HTR-8/SVneo (cell line): ENCODE results near the gene TELO2.

ENCODE experiments used
- DNase-seq: peaks from one replicate; pipeline ENCODE4 v3.0.0; 2011; ENCODE audit warnings: low spot score, mixed read lengths; ENCODE audit not compliant: insufficient read length
- FAIRE-seq: peaks from 2 replicates; lab custom pipeline; 2011; peaks lifted over from hg19 to GRCh38; lab: Jason Lieb, UNC

TELO2 gene

DNA sequence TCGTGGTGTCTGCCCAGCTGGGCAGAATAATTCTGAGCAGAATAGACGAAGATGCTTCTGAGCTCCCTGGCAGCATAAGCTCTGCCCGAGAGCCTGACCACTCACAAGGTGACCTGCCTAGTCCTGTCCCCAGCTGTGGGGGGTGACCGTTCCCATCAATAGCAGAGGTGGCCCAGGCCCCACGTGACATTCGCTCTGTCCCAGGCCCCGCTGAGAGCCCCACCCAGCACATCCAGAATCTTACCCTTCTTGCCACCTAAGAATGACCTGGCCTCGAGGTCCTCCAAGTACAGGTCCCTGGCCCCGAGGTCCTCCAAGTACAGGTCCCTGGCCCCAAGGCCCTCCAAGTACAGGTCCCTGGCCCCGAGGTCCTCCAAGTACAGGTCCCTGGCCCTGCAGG is 39.6 kb downstream of the TELO2 start:
- DNase-seq (no peak), FAIRE-seq (no peak)

DNA sequence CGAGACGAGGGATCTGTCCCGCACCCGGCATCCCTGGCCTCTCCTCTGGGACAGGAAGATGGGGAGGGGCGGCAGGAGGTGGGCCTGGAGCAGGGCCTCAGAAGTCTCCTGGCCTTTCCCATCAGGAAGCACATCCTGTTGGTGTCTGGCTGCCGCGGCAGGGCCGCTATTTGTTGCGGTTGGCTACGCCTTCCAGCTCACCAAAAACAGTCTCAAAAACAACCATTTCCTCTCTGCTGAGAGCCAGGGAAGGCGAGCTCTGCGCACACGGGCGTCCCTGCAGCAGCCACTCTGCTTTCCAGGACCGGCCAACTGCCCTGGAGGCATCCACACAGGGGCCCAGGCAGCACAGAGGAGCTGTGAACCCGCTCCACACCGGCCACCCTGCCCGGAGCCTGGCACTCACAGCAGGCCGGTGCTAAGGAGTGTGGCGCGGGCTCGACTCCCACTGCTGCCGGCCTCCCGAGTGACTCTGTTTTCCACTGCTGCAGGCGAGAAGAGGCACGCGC is 40.3 kb downstream of the TELO2 start, which contains the start of gene TMEM204:
TSS of gene TMEM204 (plus strand) at position 224 of the 509 bp plus-strand sequence. CDS start 610 bp downstream, outside the sequence.
- no peak for FAIRE-seq
- DNase-seq: no peak

DNA sequence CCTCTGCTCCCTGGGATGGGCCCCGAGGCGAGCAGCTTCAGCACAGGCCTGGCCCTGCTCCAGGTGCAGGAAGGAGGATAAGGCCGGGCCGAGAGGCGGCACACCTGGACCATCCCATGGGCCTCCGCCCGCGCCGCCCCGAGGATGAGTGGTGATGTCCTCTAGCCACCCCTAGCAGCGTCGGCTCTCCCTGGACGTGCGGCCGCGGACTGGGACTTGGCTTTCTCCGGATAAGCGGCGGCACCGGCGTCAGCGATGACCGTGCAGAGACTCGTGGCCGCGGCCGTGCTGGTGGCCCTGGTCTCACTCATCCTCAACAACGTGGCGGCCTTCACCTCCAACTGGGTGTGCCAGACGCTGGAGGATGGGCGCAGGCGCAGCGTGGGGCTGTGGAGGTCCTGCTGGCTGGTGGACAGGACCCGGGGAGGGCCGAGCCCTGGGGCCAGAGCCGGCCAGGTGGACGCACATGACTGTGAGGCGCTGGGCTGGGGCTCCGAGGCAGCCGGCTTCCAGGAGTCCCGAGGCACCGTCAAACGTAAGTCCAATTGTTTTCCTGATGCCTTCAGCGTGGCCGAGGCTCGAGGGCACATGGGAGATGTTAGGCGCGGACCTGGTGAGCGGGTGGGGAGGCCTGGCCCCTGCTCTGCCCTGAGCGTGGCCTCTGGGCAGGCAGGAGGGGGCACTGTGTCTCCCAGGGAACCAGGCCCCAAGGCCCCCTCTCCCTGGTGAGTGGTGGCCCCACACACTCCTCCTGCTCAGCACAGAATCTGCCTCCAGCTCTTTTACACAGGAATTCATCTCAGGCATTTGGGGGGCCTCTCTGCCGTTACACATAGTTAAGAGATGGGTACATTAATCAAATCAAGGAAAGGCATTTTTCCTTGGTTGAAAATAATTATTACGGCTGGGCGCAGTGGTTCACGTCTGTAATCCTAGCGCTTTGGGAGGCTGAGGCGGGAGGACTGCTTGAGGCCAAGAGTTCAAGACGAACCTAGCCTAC is 41.2 kb downstream of the TELO2 start:
- no peak for DNase-seq
- no peak for FAIRE-seq

DNA sequence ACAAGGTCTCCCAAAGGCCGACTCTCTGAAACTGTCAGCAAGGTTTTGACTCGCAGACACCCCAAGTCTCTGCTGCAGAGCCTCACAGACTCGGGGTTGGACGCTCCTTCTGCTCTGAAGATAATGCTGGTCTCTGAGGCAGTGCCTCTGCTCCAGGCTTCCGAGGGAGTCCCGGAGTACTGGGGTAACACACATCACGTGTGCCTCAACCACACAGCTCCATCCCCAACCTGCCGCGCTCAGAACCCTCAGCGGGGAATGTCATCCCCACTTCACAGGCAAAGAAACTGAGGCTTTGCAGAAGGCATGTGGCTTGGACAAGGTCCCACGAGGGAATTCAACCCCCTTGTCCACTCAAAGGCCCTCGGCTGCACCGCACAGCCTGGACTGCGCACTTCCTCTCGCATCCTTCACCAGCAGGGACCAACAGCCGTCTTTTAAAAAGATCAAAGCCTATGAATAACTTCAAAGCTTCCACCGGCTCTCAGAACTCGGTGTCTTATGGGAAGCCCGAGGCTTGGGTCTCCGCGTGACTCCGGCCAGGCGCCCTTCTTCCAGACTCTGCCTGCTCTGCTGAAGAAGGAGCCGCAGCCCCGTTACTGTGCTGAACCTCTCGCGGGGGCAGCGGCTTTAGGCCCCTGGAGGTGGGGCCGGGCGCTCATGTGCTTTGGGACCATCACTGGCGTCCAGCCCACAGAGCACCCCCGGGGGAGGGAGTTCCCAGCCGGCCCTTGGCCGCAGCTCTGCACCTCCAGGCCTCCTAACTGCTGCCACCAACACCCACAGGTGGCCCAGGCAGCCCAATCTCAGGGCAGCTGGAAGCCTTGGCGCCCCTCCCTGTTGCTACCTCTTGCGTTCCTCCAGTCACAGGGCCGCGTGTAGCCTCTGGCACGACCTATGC is 42.5 kb downstream of the TELO2 start:
- DNase-seq: no peak
- FAIRE-seq: no peak

DNA sequence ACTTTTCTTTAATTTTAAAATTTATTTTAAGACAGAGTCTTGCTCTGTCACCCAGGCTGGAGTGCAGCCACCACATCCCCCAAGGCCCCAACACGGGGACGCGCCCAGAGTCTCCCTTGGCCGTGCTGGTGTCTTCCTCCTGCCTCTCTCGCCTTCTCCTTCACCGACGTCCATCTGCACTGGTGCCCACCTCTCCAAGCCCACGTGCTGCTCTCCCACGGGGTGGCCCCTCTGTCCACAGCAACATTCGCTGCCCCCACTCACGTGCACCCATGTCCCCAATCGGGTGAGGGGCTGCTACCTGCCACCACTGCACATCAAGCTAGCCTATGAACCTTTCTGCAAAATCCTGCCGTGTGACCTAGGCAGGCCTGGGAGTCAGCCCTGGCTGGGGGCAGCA is 43.4 kb downstream of the TELO2 start:
- DNase-seq: no peak
- no peak for FAIRE-seq

DNA sequence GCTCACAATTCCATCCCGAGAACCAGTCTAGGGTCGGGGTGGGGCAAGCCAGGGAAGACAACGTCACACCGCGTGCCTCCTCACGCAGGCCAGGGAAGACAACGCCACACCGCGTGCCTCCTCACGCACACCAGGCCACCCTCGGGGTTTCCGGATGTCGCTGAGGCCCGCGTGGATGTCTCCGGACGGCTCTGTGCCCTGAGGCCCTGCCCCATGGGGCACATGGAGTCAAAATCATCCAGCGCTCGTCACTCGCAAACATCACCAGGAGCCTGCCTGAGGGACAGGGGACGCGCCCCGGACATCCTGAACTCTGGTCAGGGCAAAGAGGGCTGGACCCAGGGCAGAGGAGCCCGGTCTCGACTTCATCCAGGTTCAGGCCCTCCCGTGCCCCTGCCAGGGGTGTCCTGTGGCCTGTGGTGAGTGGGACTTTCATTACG is 44.0 kb downstream of the TELO2 start:
- DNase-seq (no peak), FAIRE-seq (no peak)

DNA sequence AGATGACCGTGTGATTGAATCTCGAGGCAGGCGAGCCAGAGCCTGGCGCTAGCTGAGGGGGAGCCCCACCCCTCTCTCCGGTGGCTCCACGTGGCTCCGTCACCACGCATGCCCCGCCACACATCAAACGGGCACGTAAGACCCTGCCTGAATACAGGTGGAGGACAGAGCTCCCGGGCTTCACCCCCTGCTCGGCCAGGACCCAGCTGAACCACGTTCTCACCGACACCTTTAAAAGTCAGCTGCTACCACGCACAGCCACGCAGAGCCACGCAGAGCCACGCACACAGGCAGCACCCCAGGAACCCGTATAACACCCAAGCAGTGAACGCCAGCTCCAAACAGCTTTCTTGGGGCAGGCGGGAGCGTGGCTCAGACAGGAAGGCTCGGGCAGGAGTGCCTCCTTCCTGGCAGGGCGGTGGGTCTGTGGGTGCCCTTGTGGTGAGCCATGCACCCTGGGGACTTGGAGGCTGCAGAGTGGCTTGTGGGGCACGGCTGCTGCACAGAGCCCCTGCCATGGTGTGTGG is 44.7 kb downstream of the TELO2 start:
- no peak for DNase-seq

DNA sequence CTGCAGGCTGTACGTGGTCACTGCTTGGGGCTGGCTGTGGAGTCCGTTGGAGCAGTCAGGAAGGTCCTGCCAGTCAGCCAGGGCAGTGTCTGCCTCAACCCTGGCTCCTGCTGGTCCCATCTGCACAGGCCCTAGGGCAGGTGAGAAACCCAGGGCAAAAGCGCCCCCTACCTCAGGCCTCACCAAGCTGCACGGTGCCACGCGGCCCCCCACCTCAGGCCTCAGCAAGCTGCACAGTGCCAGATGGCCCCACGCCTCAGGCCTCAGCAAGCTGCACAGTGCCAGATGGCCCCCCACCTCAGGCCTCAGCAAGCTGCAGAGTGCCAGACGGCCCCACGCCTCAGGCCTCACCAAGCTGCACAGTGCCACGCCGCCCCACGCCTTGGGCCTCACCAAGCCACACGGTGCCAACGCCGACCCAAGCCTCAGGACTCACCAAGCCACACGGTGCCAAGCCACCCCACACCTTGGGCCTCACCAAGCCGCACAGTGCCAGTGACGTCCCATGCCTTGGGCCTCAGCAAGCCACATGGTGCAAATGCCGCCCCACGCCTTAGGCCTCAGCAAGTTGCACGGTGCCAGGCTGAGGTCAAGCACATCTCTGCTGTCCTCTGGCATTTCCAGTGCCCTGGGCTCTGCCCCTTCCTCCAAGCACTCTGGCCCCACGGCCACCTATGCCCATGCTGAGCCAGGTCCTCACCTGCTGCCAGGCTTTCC is 45.8 kb downstream of the TELO2 start:
- FAIRE-seq (no peak), DNase-seq (no peak)

More for the DNA sequence above, 44.7 kb downstream of the TELO2 start:
- no peak for FAIRE-seq

DNA sequence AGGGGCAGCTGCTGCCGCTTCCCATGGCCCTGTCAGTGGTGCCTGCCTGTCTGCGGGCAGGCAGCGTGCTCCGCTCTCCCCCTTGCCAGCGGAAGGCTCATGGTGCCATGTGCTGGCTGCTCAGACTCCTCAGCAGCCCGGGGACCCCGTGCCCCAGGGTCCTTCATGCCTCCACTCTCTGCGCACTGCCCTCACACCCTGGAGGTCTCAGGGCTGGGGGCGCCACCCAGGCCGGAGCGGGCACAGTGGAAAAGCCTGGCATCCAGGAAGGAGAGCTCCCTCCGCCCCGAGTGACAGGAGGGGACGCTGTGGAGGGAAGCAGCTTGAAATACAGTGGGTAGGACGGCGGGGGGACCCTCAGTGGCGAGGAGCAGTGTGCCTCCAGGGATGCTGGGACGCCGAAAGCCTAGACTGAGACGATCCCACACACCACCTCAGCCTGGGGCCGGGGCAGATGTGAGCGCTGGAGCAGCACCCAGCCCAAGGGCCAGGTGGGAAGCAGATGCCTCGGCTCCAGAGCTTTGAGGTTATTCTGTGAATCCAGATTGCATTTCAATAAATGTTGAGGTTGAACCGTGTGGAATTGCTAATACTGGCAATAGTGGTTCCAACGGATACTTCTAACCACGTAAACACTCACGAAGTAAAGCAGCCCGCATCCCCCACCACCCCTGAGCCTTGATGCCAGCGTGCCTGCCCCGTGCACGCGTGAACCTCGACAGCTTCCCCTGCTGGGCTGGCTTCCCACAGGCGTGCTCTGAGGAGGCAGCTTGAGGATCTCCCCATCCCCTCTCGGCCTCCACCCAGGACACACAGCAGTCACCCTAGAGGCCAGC is 46.8 kb downstream of the TELO2 start:
- FAIRE-seq (no peak), DNase-seq (no peak)

DNA sequence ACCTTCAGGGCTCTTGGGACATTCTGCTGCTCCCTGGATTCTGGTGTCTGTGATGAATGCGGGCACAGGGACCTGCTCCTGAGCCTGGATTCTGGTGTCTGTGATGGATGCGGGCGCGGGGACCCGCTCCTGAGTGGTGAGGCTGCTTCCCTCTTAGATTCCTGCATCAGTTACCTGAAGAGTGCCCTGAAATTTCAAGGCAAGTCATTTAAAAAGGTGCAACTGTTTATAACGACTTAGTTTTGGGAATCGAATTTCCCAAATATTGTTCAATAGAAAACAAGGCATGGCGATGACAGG is 47.3 kb downstream of the TELO2 start:
- DNase-seq (no peak), FAIRE-seq (no peak)

DNA sequence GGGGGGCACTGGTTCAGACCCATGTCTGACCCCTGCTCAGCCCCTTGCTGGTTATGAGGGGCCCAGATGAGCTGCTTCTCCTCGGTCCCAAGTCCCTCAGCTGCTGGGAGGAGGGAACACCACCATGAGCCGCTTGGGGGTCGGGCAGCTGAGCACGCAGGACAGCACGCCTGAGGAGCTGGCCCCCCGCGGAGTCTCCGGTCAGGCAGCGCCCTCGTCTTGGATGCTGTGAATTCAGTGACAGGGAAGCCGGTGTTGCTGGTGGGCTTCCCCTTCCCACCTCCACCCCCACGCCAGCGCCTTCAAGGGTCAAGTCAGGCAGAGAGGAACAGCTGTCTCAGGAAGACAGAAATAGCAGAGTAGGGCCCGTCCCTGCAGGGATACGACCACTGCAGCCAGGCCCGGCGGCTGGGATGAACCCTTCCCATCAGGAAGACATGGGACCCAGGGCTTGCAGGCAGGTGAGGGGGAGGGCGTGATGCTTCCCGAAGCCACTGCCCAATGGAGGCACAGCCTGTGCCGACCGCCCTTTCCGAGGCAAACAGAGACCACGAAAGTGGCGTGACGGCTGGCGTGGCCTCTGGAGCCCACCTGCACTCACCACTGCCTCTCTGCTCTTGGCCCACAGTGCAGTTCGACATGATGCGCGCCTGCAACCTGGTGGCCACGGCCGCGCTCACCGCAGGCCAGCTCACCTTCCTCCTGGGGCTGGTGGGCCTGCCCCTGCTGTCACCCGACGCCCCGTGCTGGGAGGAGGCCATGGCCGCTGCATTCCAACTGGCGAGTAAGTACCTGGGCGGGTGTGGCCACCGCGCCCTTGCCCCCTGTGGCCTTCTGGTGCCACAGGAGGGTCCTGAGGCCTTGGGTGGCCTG is 48.4 kb downstream of the TELO2 start:
- FAIRE-seq: no peak
- no peak for DNase-seq

DNA sequence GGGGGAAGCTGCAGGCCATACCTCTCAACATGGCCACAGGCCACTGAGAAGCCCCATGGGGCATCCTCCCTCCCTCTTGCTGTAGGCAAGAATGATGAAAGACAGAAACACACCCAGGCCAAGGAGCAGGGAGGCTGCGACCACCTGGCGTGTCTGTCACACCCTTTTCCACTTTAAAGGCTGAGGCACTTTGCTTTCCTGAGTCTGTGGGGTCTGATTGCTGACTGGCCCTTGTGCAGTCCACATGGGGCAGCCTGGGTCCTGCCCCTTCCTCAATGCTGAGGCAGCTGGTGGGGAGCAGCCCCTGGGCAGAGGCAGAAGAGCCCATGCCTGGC is 49.0 kb downstream of the TELO2 start:
- FAIRE-seq: no peak
- no peak for DNase-seq

DNA sequence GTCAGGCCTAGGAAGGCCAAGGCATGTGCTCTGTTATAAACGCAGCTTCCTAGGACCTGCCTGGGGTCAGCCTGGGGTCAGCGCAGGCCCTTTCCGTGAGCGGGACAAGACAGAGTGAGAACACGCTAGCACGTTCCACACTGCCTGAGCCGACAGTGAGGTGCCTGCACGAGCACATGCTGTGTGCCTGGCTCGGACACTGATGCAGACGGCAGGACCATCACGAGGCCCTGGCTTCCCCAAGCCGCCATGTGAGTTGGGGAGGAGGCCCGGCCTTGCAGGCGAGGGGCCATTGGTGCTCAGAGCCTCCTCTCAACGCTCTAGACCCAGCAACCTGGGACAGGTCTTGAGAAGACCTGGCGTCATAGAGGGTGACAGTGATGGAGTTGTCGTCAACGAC is 49.4 kb downstream of the TELO2 start:
- no peak for FAIRE-seq
- no peak for DNase-seq

DNA sequence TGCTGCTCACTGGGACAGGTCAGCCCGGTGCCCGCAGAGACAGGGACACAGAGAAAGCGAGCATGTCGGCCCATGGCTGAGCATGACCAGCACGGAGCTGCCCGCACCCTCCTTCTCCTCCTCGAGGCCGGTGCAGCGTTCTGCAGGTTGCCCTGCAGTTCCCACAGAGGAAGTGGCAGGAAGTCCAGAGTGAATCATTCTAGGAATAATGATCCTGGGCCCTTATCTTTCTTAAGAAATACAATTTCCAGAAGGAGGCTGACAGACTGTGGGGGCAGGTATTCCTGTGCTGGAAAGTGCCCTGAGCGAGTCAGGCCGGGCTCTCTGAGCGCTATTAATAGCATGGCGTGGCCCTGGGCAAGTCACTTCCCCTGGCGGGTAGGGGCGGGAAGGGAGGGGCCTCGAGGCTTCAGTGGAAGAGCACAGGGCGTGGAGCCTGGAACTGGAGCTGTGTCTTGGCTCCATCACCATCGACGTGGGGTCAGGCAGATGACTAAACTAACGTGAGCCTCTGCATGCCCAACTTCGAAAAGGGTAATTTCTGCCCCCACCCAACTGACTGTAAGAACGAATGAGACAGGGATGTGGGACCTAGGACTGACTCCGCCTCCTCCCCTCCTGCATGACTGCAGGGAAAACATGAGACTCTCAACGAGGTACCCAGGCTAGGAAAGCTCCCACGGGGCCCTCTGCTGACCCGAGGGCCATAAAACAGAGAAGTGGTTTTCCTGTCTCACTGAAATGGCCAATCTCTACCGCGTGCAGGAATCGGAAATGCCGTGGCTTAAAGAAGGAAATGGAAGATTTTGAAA is 50.1 kb downstream of the TELO2 start:
- FAIRE-seq: peak; percentile 80
- peak; percentile 82 for DNase-seq

DNA sequence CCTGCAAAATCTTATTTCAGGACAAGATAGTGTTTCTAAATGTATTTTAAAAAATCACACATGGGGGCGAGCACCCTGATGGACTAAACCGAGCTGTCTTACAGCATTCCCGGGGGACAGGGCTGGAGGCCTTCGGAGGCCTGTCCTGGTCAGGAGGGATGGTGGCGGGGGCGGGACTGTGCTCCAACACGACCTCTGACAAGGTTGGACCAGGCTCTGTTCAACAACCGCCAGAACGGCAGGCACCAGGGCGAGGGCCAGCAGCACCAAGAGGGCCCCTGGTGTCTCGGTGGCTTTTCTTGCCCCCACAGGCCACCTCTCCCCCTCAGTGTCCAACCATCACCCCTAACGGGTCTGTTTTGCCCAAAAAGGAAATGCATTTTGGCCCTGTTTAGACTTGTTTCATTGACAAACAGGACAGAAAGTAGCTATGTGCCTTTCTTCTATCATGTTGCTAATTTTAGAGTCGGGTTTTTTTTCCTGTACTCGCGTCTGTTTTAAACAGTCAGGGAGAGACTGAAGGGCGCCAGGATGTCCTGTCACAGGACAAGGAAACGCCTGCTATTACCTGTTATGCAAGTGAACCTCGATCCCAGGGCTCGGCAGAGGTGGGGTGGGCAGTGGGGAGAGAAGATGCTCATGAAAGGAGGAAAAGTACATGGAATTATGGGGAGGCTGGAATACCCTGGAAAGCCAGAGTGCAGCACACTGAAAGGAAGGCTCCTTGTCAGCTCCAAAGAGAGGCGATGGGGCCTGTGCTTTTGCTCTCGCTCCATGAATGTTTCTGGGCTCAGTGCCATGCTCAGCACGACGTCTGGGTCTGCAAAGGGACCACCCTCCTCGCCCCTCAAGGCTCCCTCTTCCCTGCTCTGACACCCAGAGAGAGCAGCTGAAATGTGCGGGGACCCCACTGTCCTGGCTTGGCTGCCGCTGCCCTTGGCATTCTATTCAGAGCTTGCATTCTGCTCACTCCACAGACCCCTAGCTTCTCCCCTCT is 52.2 kb downstream of the TELO2 start:
- DNase-seq (no peak), FAIRE-seq (no peak)

DNA sequence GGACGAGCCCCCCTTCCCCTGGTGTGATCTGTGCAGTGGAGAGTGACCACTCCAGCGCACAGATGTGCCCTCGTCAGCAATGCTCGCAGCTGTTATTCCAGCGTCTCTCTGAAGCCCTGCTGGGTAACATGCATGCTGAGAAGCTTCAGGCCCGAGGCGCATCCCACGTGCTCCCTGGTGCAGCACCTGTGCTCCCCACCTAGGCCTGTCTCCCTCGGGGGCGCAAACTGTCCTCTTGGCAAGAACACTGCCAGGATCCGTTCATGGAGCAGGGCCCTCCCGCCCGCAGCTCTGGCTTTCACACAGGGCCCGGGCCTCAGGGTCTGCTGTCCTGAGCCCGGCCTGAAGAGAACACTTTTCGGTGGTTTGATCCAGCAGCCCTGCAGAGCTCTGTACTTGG is 53.3 kb downstream of the TELO2 start:
- FAIRE-seq (no peak), DNase-seq (no peak)
